Measurements from ENCODE around the gene MEF2B. TPM values are rescaled to one million over a fixed set of nuclear protein-coding genes. Genes with fewer than 3 reads are reported as not detected.

Gene MEF2B
- total RNA-seq, 1 experiment from 2014 or later: 1.3 TPM

DNA sequence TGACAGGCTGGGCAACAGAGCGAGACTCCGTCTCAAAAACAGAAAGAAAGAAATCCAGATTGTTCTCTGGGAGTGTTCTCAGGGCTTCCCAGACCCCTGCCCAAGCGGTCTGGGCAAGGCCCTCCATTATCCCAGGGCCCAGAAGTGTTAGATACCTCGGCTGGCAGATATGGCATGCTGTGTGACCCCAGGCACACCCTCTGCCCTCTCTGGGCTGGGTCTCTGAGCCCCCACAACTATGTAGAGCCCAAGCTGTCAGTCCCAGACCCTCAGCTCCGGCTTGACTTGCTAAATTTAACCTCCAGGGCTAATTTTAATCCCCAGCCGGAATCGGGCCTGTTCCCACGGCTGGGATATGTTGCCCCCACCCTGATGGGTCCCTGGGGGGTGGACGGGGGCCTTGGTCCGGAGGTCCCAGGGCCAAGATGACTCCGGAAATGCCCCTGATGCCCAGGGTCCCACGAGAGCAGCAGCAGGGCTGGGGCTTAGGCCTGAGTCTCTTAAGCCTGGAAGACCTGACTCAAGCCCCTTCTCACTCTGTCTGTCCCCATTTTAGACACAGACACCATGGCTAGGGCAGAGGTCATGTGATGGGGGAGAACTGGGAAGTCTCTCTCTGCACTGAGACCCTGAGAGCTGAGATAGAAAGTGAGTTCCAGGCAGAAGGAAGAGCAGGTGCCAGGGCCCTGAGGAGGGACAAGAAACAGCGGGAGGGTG is 17.2 kb downstream of the MEF2B start:
- no peak overlapping the region for H3K4me2 ChIP-seq (ENCODE audit: insufficient read depth, insufficient read length, low read length)
- no peak overlapping the region for H3K27ac Mint-ChIP-seq
- H2BK15ac ChIP-seq (ENCODE audit: low read depth, low read length): no peak overlapping the region
- WGBS (ENCODE audit: extremely low coverage, insufficient read length, low lambda C conversion rate): no CpG with 5 or more reads among the region's 13 CpGs
- H3K27ac ChIP-seq (ENCODE audit: insufficient read length, low read depth, low read length): no peak overlapping the region
- no peaks in the 10 kb centered on the region for H4K20me1 ChIP-seq (ENCODE audit: control insufficient read depth, insufficient read depth, insufficient read length)
- H3K4me3 Mint-ChIP-seq: no peak overlapping the region
- H3K4me1 Mint-ChIP-seq: peaks cover 6 to 11% of the 10 kb centered on the region in 2 experiments; a peak in 3 of 4 replicates
- no peak overlapping the region for H2BK12ac ChIP-seq (ENCODE audit: insufficient read length, low read depth, low read length)
- no peaks in the 10 kb centered on the region for H3K4me1 ChIP-seq (ENCODE audit: insufficient read depth, low read length)
- H3K9me3 Mint-ChIP-seq: no peaks in the 10 kb centered on the region; a peak in 1 of 5 replicates
- H3T11ph ChIP-seq (ENCODE audit: low read length): no peak overlapping the region
- no peaks in the 10 kb centered on the region for H3K79me2 ChIP-seq (ENCODE audit: insufficient read depth, low read length)
- H3K27me3 Mint-ChIP-seq (ENCODE audit: low read depth): peaks cover 26% of the 10 kb centered on the region
- H3K36me3 Mint-ChIP-seq (ENCODE audit: insufficient read depth in 1 of 3, low read depth in 3 of 3): no peaks in the 10 kb centered on the region; a peak in 1 of 7 replicates
- H2BK20ac ChIP-seq (ENCODE audit: low read depth, low read length, poor library complexity, severe bottlenecking): no peak overlapping the region
- H2AK5ac ChIP-seq (ENCODE audit: insufficient read length, low read length): no peak overlapping the region
- H3K9me3 ChIP-seq (ENCODE audit: control insufficient read depth, low read depth, low read length): no peaks in the 10 kb centered on the region
- no peak overlapping the region for H3K23ac ChIP-seq (ENCODE audit: insufficient read length, low read depth, low read length)
- no peaks in the 10 kb centered on the region for H3K79me1 ChIP-seq (ENCODE audit: insufficient read depth, low read depth, low read length, poor library complexity, severe bottlenecking)
- H2BK120ac ChIP-seq (ENCODE audit: low read depth, low read length, poor library complexity, severe bottlenecking): no peak overlapping the region
- no peak overlapping the region for H3K4ac ChIP-seq (ENCODE audit: low read depth, low read length)
- DNase-seq: no peak
- H3K9ac ChIP-seq (ENCODE audit: extremely low read depth, insufficient read length, low read length): no peak overlapping the region
- no peaks in the 10 kb centered on the region for H3K27me3 ChIP-seq (ENCODE audit: insufficient read depth, low read length)
- no peak overlapping the region for H2BK5ac ChIP-seq (ENCODE audit: insufficient read length, low read length)
- H3K18ac ChIP-seq (ENCODE audit: insufficient read length, low read depth, low read length): no peak overlapping the region
- no peak overlapping the region for H4K5ac ChIP-seq (ENCODE audit: insufficient read length, low read depth, low read length)
- no peak overlapping the region for H2AFZ ChIP-seq (ENCODE audit: low read length)
- no peak overlapping the region for H3K14ac ChIP-seq (ENCODE audit: insufficient read depth, low read length)
- TF ChIP-seq, protein P1, sequence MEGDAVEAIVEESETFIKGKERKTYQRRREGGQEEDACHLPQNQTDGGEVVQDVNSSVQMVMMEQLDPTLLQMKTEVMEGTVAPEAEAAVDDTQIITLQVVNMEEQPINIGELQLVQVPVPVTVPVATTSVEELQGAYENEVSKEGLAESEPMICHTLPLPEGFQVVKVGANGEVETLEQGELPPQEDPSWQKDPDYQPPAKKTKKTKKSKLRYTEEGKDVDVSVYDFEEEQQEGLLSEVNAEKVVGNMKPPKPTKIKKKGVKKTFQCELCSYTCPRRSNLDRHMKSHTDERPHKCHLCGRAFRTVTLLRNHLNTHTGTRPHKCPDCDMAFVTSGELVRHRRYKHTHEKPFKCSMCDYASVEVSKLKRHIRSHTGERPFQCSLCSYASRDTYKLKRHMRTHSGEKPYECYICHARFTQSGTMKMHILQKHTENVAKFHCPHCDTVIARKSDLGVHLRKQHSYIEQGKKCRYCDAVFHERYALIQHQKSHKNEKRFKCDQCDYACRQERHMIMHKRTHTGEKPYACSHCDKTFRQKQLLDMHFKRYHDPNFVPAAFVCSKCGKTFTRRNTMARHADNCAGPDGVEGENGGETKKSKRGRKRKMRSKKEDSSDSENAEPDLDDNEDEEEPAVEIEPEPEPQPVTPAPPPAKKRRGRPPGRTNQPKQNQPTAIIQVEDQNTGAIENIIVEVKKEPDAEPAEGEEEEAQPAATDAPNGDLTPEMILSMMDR (conservative IDR thresholded peaks at IDR 0.05): no peak
- H3K23me2 ChIP-seq (ENCODE audit: insufficient read length, low read depth, low read length, poor library complexity, severe bottlenecking): no peaks in the 10 kb centered on the region
- no peak overlapping the region for H4K8ac ChIP-seq (replicated peaks; ENCODE audit: insufficient read length, low read depth, low read length)
- no peak overlapping the region for H3K56ac ChIP-seq (ENCODE audit: insufficient read length, low read depth, low read length)
- no peak overlapping the region for H4K91ac ChIP-seq (ENCODE audit: insufficient read length, low read depth, low read length)

Data from H9 (cell line).